ENCODE measurements around the gene FOXK1. TPM values are rescaled to one million over a fixed set of nuclear protein-coding genes. Genes with fewer than 3 reads are reported as not detected.

FOXK1 gene
- total and polyA plus RNA-seq, 2 of the 13 experiments (the other 11 are each of a cell fraction or from before 2014, with no cell fraction given), result 4.6 to 8.8 TPM

DNA sequence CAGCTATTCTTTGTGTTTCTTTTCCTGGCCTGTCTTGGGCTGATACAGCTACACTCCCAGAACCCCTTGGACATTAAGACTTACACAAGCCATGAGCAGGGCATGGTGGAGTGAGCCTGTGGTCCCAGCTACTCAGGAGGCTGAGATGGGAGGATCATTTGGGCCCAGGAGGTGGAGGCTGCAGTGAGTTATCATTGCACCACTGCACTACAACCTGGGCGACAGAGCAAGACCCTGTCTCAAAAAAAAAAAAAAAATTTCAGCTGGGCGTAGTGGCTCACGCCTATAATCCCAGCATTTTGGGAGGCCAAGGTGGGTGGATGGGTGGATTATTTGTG is 13.6 kb upstream of the FOXK1 start:
- BruUV-seq (replicated peaks), result no TSS peak
- Histone ChIP-seq H3K79me2 (ENCODE audit: insufficient read depth, low read length) (no peaks in the 10 kb centered on the region), H4K20me1 (ENCODE audit: insufficient read depth, low read length) (no peaks in the 10 kb centered on the region), H3K9ac (ENCODE audit: insufficient read depth, low read depth, low read length) (no peak overlapping the region), H3K4me1 (ENCODE audit: insufficient read depth, low read length) (peaks cover 13% of the 10 kb centered on the region), H2AFZ (ENCODE audit: low read length) (no peak overlapping the region), H3K4me3 (replicated peaks in 1 of 3; ENCODE audit: insufficient read depth in 1 of 3, low read depth in 2 of 3, low read length in 3 of 3) (peak overlapping the region in 1 of 3 experiments; percentile 54; a peak in 2 of 6 replicates), H3K36me3 (replicated peaks in 1 of 2; ENCODE audit: control insufficient read depth in 1 of 2, insufficient read depth in 2 of 2, low read length in 2 of 2) (no peaks in the 10 kb centered on the region), H3K4me2 (ENCODE audit: low read depth, low read length) (peak overlapping the region; percentile 78), H3K27ac (ENCODE audit: extremely low read length, insufficient read depth, low read length) (no peak overlapping the region), H3K9me3 (ENCODE audit: low read length) (0 out of 2 replicates have a peak, but pooled peaks cover 3% of the 10 kb centered on the region), H3K27me3 (ENCODE audit: control insufficient read depth in 1 of 2, insufficient read depth in 2 of 2, low read length in 2 of 2) (no peaks in the 10 kb centered on the region)
- intact Hi-C loops (cut with micrococcal nuclease; ENCODE audit: unreplicated experiment), result no loop called here
- WGBS (ENCODE audit: low lambda C conversion rate), result 75% methylated on average over 3 of the region's 3 CpGs
- TF ChIP-seq ZNF720 (CRISPR knock-in tag; IDR thresholded peaks at IDR 0.05), result no peak
- TF ChIP-seq ZNF770 (CRISPR knock-in tag; IDR thresholded peaks at IDR 0.05), result peak; percentile 93
- FAIRE-seq (no peak), ATAC-seq (no peak), DNase-seq (ENCODE audit: low spot score) (no peak)
- POLR2A ChIA-PET, result interaction anchor here (1.0 to 1.8 kb wide), 2 partner anchors 17 to 27 kb away, joined by 3 to 8 read pairs; no protein-coding TSS in a partner anchor
- CTCF ChIA-PET (ENCODE audit: low intra/inter-chr PET ratio, low total read pairs), result no interaction called here
- in situ Hi-C loops (cut with HindIII; ENCODE audit: extremely low pct_ligation_motif_present, low pct_unique_long_range_greater_than_20kb), result no loop called here

GRCh38 chr7:4670791-4671190 is 11.3 kb upstream of the FOXK1 start:
- H4K20me1 ChIP-seq (ENCODE audit: insufficient read depth, low read length), result no peaks in the 10 kb centered on the region
- CTCF ChIA-PET (ENCODE audit: low intra/inter-chr PET ratio, low total read pairs), result no interaction called here
- TF ChIP-seq YY1 (IDR thresholded peaks at IDR 0.05; ENCODE audit: insufficient read depth, insufficient replicate concordance, low read depth, low read length) (peak; percentile 29), HOXA9 (CRISPR knock-in tag; IDR thresholded peaks at IDR 0.05; ENCODE audit: borderline replicate concordance) (no peak)
- no peak for ATAC-seq
- no peak overlapping the region for H3K4me2 ChIP-seq (ENCODE audit: low read depth, low read length)
- no TSS peak for BruUV-seq (replicated peaks)
- peaks cover 20% of the 10 kb centered on the region for H3K4me1 ChIP-seq (ENCODE audit: insufficient read depth, low read length)
- POLR2A ChIA-PET, result no interaction called here
- 17% methylated on average over 4 of the region's 4 CpGs for WGBS (ENCODE audit: low lambda C conversion rate)
- no peaks in the 10 kb centered on the region for H3K36me3 ChIP-seq (replicated peaks in 1 of 2; ENCODE audit: control insufficient read depth in 1 of 2, insufficient read depth in 2 of 2, low read length in 2 of 2)
- no peak overlapping the region for H3K27ac ChIP-seq (ENCODE audit: extremely low read length, insufficient read depth, low read length)
- no peak overlapping the region for H3K4me3 ChIP-seq (replicated peaks in 1 of 3; ENCODE audit: insufficient read depth in 1 of 3, low read depth in 2 of 3, low read length in 3 of 3)
- H2AFZ ChIP-seq (ENCODE audit: low read length), result no peak overlapping the region
- no peak for DNase-seq (ENCODE audit: low spot score)
- H3K27me3 ChIP-seq (ENCODE audit: control insufficient read depth in 1 of 2, insufficient read depth in 2 of 2, low read length in 2 of 2), result no peaks in the 10 kb centered on the region
- FAIRE-seq, result no peak
- intact Hi-C loops (cut with micrococcal nuclease; ENCODE audit: unreplicated experiment) (no loop called here), in situ Hi-C loops (cut with HindIII; ENCODE audit: extremely low pct_ligation_motif_present, low pct_unique_long_range_greater_than_20kb) (no loop called here)
- H3K9ac ChIP-seq (ENCODE audit: insufficient read depth, low read depth, low read length), result no peak overlapping the region
- no peaks in the 10 kb centered on the region for H3K79me2 ChIP-seq (ENCODE audit: insufficient read depth, low read length)
- H3K9me3 ChIP-seq (ENCODE audit: low read length), result peaks cover 9% of the 10 kb centered on the region

Data from HepG2 (cell line).